Large intestine (tissue), 3 donors: ENCODE measurements around the gene SYNPO. TPM values are rescaled to one million over a fixed set of nuclear protein-coding genes. Genes with fewer than 3 reads are reported as not detected.

ENCODE experiments used
- DNase-seq, 2 donors: peaks; one replicate each; pipeline versions ENCODE4 v3.0.0 to v3.0.0-alpha.2; 2013
- H3K27ac ChIP-seq: one replicate; pipeline ENCODE4 v1.5.1; 2013; ENCODE audit warnings: low read length
- H3K27me3 ChIP-seq: 2 replicates; pipeline ENCODE4 v1.6.1; 2013; ENCODE audit warnings: low read length; ENCODE audit not compliant: control insufficient read depth, insufficient read depth
- H3K36me3 ChIP-seq: 2 replicates; pipeline ENCODE4 v1.6.1; 2013; ENCODE audit warnings: low read length; ENCODE audit not compliant: control insufficient read depth, insufficient read depth
- H3K4me1 ChIP-seq: one replicate; pipeline ENCODE4 v1.6.1; 2013; ENCODE audit warnings: low read length; ENCODE audit not compliant: control insufficient read depth, insufficient read depth
- H3K4me3 ChIP-seq: one replicate; pipeline ENCODE4 v1.5.1; 2013; ENCODE audit warnings: low read length
- H3K9me3 ChIP-seq: one replicate; pipeline ENCODE4 v1.6.1; 2013; ENCODE audit warnings: mild to moderate bottlenecking, low read depth, low read length, moderate library complexity; ENCODE audit not compliant: control insufficient read depth
- WGBS: methylation state at CpG from one replicate; pipeline ENCODE4 v1.1.5; 2013; ENCODE audit warnings: low lambda C conversion rate; ENCODE audit not compliant: insufficient coverage; 5-methylcytosine and 5-hydroxymethylcytosine counted together
- polyA plus RNA-seq: library from polyadenylated mRNA; unstranded; fragments of 120-200 nt; gene quantifications from one replicate; pipeline ENCODE4 v1.2.1, GENCODE V29; 2013

SYNPO gene
- polyA plus RNA-seq, 1 donor: 46.7 TPM

- H3K27me3 ChIP-seq: no peaks in the 10 kb centered on the region
These were observed 1.5 kb downstream of the SYNPO start for GRCh38 chr5:150641824-150642566.

DNA sequence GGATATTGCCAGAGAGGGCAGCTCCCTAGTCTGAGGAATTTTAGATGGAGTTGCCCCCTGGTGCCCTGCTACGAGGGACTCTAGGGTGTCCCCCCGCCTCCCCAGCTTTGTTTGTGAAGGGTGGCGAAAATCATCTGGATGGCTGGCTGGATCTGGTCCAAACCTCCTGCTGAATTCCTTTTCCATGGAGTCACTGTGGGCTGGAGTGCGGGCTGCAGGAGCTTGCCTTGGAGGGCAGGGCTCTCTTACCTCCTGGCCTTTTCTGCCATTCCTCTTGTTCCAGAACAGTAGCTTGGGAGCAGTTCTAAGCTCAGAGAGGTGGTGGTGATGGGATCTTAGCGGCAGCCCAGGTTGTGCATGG is 2.1 kb downstream of the SYNPO start:
- peaks cover 45% of the 10 kb centered on the region for H3K4me1 ChIP-seq
- H3K27me3 ChIP-seq: no peaks in the 10 kb centered on the region
- no peak overlapping the region for H3K4me3 ChIP-seq
- no CpG with 5 or more reads among the region's 5 CpGs for WGBS
- DNase-seq: peak in 1 of 2 donors; percentile 31
- peaks cover 12% of the 10 kb centered on the region for H3K36me3 ChIP-seq
- no peaks in the 10 kb centered on the region for H3K9me3 ChIP-seq
- no peak overlapping the region for H3K27ac ChIP-seq

More at GRCh38 chr5:150641824-150642566, 1.5 kb downstream of the SYNPO start:
- Histone ChIP-seq H3K4me3 (no peak overlapping the region), H3K36me3 (peaks cover 9% of the 10 kb centered on the region), H3K27ac (no peak overlapping the region), H3K4me1 (peaks cover 45% of the 10 kb centered on the region), H3K9me3 (no peaks in the 10 kb centered on the region)
- no peak for DNase-seq
- WGBS: no CpG with 5 or more reads among the region's 5 CpGs

GRCh38 chr5:150642991-150643710 is 2.7 kb downstream of the SYNPO start:
- WGBS: no CpG with 5 or more reads among the region's 12 CpGs
- H3K27me3 ChIP-seq: no peaks in the 10 kb centered on the region
- H3K4me3 ChIP-seq: no peak overlapping the region
- peaks cover 42% of the 10 kb centered on the region for H3K4me1 ChIP-seq
- DNase-seq: no peak
- peaks cover 17% of the 10 kb centered on the region for H3K36me3 ChIP-seq
- H3K9me3 ChIP-seq: no peaks in the 10 kb centered on the region
- no peak overlapping the region for H3K27ac ChIP-seq

GRCh38 chr5:150644058-150644457 is 3.6 kb downstream of the SYNPO start:
- DNase-seq: no peak
- Histone ChIP-seq H3K9me3 (no peaks in the 10 kb centered on the region), H3K27me3 (no peaks in the 10 kb centered on the region), H3K36me3 (peaks cover 26% of the 10 kb centered on the region), H3K4me3 (no peak overlapping the region), H3K27ac (no peak overlapping the region), H3K4me1 (peaks cover 38% of the 10 kb centered on the region)
- WGBS: 60% methylated on average over 1 of the region's 5 CpGs

- WGBS: no CpG with 5 or more reads among the region's 2 CpGs
- no peak for DNase-seq
- Histone ChIP-seq H3K4me1 (peaks cover 34% of the 10 kb centered on the region), H3K9me3 (no peaks in the 10 kb centered on the region), H3K27me3 (no peaks in the 10 kb centered on the region), H3K27ac (no peak overlapping the region), H3K4me3 (no peak overlapping the region), H3K36me3 (peaks cover 31% of the 10 kb centered on the region)
These were observed 4.1 kb downstream of the SYNPO start for GRCh38 chr5:150644514-150644913.

GRCh38 chr5:150645070-150645700 is 4.7 kb downstream of the SYNPO start:
- H3K36me3 ChIP-seq: peaks cover 35% of the 10 kb centered on the region
- no CpG with 5 or more reads among the region's 4 CpGs for WGBS
- H3K9me3 ChIP-seq: no peaks in the 10 kb centered on the region
- H3K27me3 ChIP-seq: no peaks in the 10 kb centered on the region
- H3K27ac ChIP-seq: no peak overlapping the region
- peaks cover 27% of the 10 kb centered on the region for H3K4me1 ChIP-seq
- DNase-seq: no peak
- no peak overlapping the region for H3K4me3 ChIP-seq

DNA sequence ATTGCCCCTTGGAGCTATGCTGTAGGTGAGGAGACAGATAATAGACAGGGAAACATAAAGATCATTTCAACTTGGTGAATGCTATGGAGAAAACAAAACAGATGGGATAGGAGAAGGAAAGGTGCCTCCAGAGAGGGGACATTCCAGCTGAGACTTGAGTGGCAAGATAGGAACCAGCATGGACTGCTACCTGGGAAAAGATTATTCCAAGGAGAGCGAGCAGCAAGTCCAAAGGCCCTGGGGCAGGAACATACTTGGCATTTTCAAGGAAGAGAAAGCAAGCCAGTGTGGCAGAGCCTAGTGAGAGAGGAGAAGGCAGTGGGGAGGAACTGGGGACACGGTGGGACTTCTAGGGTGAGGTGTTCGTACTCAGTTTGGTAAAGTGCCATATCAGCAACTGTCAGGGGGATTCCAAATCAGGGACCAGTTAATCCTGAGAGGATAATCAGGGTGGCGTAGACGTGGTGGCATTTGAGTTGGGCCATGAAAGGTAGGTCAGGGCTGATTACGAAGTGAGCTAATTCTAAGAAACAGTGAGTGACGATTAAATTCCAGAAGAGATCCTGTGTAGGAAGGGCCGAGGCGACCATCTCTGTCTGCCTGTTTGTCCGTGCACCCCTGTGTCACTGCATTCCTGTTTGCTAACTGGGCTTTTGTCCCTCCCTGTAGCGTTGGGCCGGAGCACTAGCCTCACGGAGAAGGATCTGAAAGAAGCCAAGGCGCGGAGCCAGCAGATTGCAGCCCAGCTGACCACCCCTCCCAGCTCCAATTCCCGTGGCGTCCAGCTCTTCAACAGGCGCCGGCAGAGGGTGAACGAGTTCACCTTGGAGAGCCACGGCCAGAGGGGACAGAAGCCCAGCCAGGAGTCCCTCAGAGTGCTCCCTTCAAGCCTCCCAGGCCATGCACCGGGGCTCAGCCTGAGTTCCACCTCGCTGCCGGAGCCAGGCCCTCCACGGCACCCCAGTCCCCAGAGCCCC is 7.1 kb downstream of the SYNPO start:
- H3K4me3 ChIP-seq: no peak overlapping the region
- peaks cover 53% of the 10 kb centered on the region for H3K36me3 ChIP-seq
- DNase-seq: no peak
- no peaks in the 10 kb centered on the region for H3K9me3 ChIP-seq
- no peaks in the 10 kb centered on the region for H3K27me3 ChIP-seq
- no peak overlapping the region for H3K27ac ChIP-seq
- peaks cover 11% of the 10 kb centered on the region for H3K4me1 ChIP-seq
- WGBS: no CpG with 5 or more reads among the region's 25 CpGs

GRCh38 chr5:150648294-150649107 is 8.0 kb downstream of the SYNPO start:
- peaks cover 58% of the 10 kb centered on the region for H3K36me3 ChIP-seq
- H3K27me3 ChIP-seq: no peaks in the 10 kb centered on the region
- no CpG with 5 or more reads among the region's 16 CpGs for WGBS
- H3K4me3 ChIP-seq: no peak overlapping the region
- no peak overlapping the region for H3K27ac ChIP-seq
- no peaks in the 10 kb centered on the region for H3K9me3 ChIP-seq
- DNase-seq: no peak
- H3K4me1 ChIP-seq: peaks cover 5% of the 10 kb centered on the region

DNA sequence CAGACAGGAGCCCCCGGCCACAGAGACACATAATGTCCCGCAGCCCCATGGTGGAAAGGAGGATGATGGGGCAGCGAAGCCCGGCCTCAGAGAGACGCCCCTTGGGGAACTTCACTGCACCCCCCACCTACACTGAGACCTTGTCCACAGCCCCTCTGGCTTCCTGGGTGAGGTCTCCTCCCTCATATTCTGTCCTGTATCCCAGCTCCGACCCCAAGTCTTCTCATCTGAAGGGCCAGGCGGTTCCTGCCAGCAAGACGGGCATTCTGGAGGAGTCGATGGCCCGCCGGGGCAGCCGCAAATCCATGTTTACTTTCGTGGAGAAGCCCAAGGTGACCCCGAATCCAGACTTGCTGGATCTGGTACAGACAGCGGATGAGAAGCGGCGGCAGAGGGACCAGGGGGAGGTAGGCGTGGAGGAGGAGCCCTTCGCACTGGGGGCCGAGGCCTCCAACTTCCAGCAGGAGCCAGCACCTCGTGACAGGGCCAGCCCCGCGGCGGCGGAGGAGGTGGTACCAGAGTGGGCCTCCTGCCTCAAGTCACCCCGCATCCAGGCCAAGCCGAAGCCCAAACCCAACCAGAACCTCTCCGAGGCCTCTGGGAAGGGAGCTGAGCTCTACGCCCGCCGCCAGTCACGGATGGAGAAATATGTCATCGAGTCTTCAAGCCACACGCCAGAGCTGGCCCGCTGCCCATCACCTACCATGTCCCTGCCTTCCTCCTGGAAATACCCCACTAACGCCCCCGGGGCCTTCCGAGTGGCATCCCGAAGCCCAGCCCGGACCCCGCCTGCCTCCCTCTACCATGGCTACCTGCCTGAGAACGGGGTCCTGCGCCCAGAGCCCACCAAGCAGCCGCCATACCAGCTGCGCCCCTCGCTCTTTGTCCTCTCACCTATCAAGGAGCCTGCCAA is 8.9 kb downstream of the SYNPO start:
- WGBS: no CpG with 5 or more reads among the region's 46 CpGs
- H3K27ac ChIP-seq: no peak overlapping the region
- H3K36me3 ChIP-seq: peaks cover 59% of the 10 kb centered on the region
- peaks cover 5% of the 10 kb centered on the region for H3K4me1 ChIP-seq
- no peak for DNase-seq
- H3K4me3 ChIP-seq: no peak overlapping the region
- H3K9me3 ChIP-seq: no peaks in the 10 kb centered on the region
- no peaks in the 10 kb centered on the region for H3K27me3 ChIP-seq
